HepG2 (cell line): Measurements from ENCODE around the gene MED1. TPM values are rescaled to one million over a fixed set of nuclear protein-coding genes. Genes with fewer than 3 reads are reported as not detected.

Source experiments
- ATAC-seq: fragments of 200-7000 bp; cut with Tn5 transposase; 3 replicates; pipeline ENCODE4 v1.9.1; 2020; ENCODE audit warnings: mild to moderate bottlenecking, moderate library complexity
- BruUV-seq: library from RNA; stranded (reverse); fragments of 400-500 nt; replicated peaks from 2 replicates; lab custom pipeline; 2021; lab: Mats Ljungman, UMichigan
- CTCF ChIA-PET: fragments of 300-600 bp; formaldehyde crosslinking; extraction: SDS; loops from one replicate; lab custom pipeline; 2021; ENCODE audit warnings: low total read pairs, inconsistent platforms, low intra/inter-chr PET ratio; lab: Yijun Ruan, JAX
- POLR2A ChIA-PET: fragments of 350-600 bp; sonication (Branson Sonifier 250); formaldehyde crosslinking; loops from one replicate; lab custom pipeline; 2020; ENCODE audit warnings: antibody characterized with exemption, inconsistent platforms; lab: Yijun Ruan, JAX
- DNase-seq: peaks from one replicate; pipeline ENCODE4 v3.0.0-alpha.2; 2015; ENCODE audit warnings: low spot score
- FAIRE-seq: peaks from 3 replicates; lab custom pipeline; 2011; peaks lifted over from hg19 to GRCh38; lab: Jason Lieb, UNC
- H2AFZ ChIP-seq: one replicate; pipeline ENCODE4 v1.6.1; 2011; ENCODE audit warnings: low read length, inconsistent platforms
- H3K27ac ChIP-seq: fragments of 300-600 bp; 3 replicates; pipeline ENCODE4 v1.8.0; 2011; ENCODE audit warnings: mixed run types, mild to moderate bottlenecking, mixed read lengths, low read length, inconsistent platforms; ENCODE audit not compliant: insufficient read depth; ENCODE audit errors: extremely low read length
- H3K27me3 ChIP-seq, 2 experiments: fragments of 200-600 bp in 1 of 2; 2 replicates in 1 of 2; 3 replicates in 1 of 2; pipeline versions ENCODE4 v1.6.0 to v1.8.0; 2011; ENCODE audit warnings: low read length in 2 of 2, mild to moderate bottlenecking in 2 of 2, moderate library complexity in 2 of 2, inconsistent platforms in 1 of 2; ENCODE audit not compliant: insufficient read depth in 2 of 2, control insufficient read depth in 1 of 2
- H3K36me3 ChIP-seq, 2 experiments: fragments of 200-600 bp in 1 of 2; replicated peaks in 1 of 2; 2 replicates in 1 of 2; 3 replicates in 1 of 2; pipeline versions ENCODE4 v1.5.1 to v1.8.0; 2011; ENCODE audit warnings: low read length in 2 of 2, inconsistent platforms in 1 of 2; ENCODE audit not compliant: insufficient read depth in 2 of 2, control insufficient read depth in 1 of 2
- H3K4me1 ChIP-seq: 2 replicates; pipeline ENCODE4 v1.5.1; 2012; ENCODE audit warnings: low read length, inconsistent platforms; ENCODE audit not compliant: insufficient read depth
- H3K4me2 ChIP-seq: 2 replicates; pipeline ENCODE4 v1.6.0; 2011; ENCODE audit warnings: low read depth, low read length, inconsistent platforms
- H3K4me3 ChIP-seq, 3 experiments: fragments of 200-600 bp in 1 of 3; sonication (generic), shearing (Covaris generic) in 1 of 3; replicated peaks in 1 of 3; 2 replicates each; pipeline ENCODE4 v1.5.1; 2011 to 2016; ENCODE audit warnings: low read length in 3 of 3, inconsistent platforms in 2 of 3, low read depth in 2 of 3, mild to moderate bottlenecking in 2 of 3, control low read depth in 1 of 3, mixed read lengths in 1 of 3; ENCODE audit not compliant: insufficient read depth in 1 of 3
- H3K79me2 ChIP-seq: one replicate; pipeline ENCODE4 v1.6.1; 2011; ENCODE audit warnings: low read length, inconsistent platforms; ENCODE audit not compliant: insufficient read depth
- H3K9ac ChIP-seq: 2 replicates; pipeline ENCODE4 v1.6.0; 2011; ENCODE audit warnings: mild to moderate bottlenecking, low read depth, low read length, inconsistent platforms; ENCODE audit not compliant: insufficient read depth
- H3K9me3 ChIP-seq: 2 replicates; pipeline ENCODE4 v1.5.1; 2012; ENCODE audit warnings: mild to moderate bottlenecking, low read length
- H4K20me1 ChIP-seq: 2 replicates; pipeline ENCODE4 v1.6.0; 2011; ENCODE audit warnings: inconsistent platforms, mild to moderate bottlenecking, low read length, moderate library complexity; ENCODE audit not compliant: insufficient read depth
- AKNA ChIP-seq: sonication (generic); formaldehyde crosslinking; IDR thresholded peaks from 2 replicates; pipeline ENCODE4 v1.4.0; 2020; ENCODE audit warnings: missing genetic modification reagents, borderline replicate concordance
- CBX1 ChIP-seq: IDR thresholded peaks from one replicate; pipeline ENCODE4 v1.6.1; 2016; ENCODE audit warnings: antibody characterized with exemption, low read depth
- CC2D1A ChIP-seq: sonication (generic); formaldehyde crosslinking; IDR thresholded peaks from 2 replicates; pipeline ENCODE4 v1.8.1; 2023; ENCODE audit warnings: mild to moderate bottlenecking, missing genetic modification reagents
- HES4 ChIP-seq: sonication (generic); formaldehyde crosslinking; IDR thresholded peaks from 2 replicates; pipeline ENCODE4 v1.9.0; 2021; ENCODE audit warnings: mild to moderate bottlenecking, missing genetic modification reagents, borderline replicate concordance
- HNF4A ChIP-seq: sonication (generic); formaldehyde crosslinking; IDR thresholded peaks from 2 replicates; pipeline ENCODE4 v1.4.0; 2020; ENCODE audit warnings: missing genetic modification reagents
- HNRNPH1 ChIP-seq: fragments of 200-400 bp; formaldehyde crosslinking; optimal IDR thresholded peaks from 2 replicates; pipeline ENCODE3; 2017; ENCODE audit warnings: mild to moderate bottlenecking, low read depth, low read length
- IKZF4 ChIP-seq: sonication (generic); formaldehyde crosslinking; IDR thresholded peaks from 2 replicates; pipeline ENCODE4 v1.5.1; 2020; ENCODE audit warnings: borderline replicate concordance, mild to moderate bottlenecking, low read depth, missing genetic modification reagents; ENCODE audit errors: not compliant biosample characterization
- KLF6 ChIP-seq: IDR thresholded peaks from 2 replicates; pipeline ENCODE4 v1.8.0; 2016; ENCODE audit warnings: missing biosample characterization, missing genetic modification reagents
- MAX ChIP-seq: IDR thresholded peaks from 2 replicates; pipeline ENCODE4 v1.6.1; 2012; ENCODE audit warnings: inconsistent platforms
- NCOA1 ChIP-seq: sonication (generic); formaldehyde crosslinking; IDR thresholded peaks from 2 replicates; pipeline ENCODE4 v1.9.0; 2021; ENCODE audit warnings: missing genetic modification reagents
- PBX2 ChIP-seq: IDR thresholded peaks from 2 replicates; pipeline ENCODE4 v1.6.1; 2016; ENCODE audit warnings: control low read depth
- PHF8 ChIP-seq: sonication (generic); formaldehyde crosslinking; IDR thresholded peaks from 2 replicates; pipeline ENCODE4 v1.5.0; 2020; ENCODE audit warnings: missing genetic modification reagents
- TAF1 ChIP-seq: sonication (generic); formaldehyde crosslinking; IDR thresholded peaks from 2 replicates; pipeline ENCODE4 v1.4.0; 2020; ENCODE audit warnings: missing genetic modification reagents
- YEATS2 ChIP-seq: sonication (generic); formaldehyde crosslinking; IDR thresholded peaks from 2 replicates; pipeline ENCODE4 v1.4.0; 2020; ENCODE audit warnings: missing genetic modification reagents, borderline replicate concordance
- ZNF484 ChIP-seq: sonication (generic); formaldehyde crosslinking; IDR thresholded peaks from 2 replicates; pipeline ENCODE4 v1.5.1; 2020; ENCODE audit warnings: mild to moderate bottlenecking, low read depth, missing genetic modification reagents, borderline replicate concordance
- WGBS: methylation state at CpG from one replicate; pipeline ENCODE4 v1.1.6; 2017; ENCODE audit warnings: low lambda C conversion rate; 5-methylcytosine and 5-hydroxymethylcytosine counted together
- in situ Hi-C: cut with HindIII; loops from 2 replicates; pipeline ENCODE4 v1.10.0; 2017; ENCODE audit warnings: low pct_unique_long_range_greater_than_20kb; ENCODE audit not compliant: extremely low pct_ligation_motif_present
- intact Hi-C: fragments of 100-400 bp; cut with micrococcal nuclease; formaldehyde crosslinking; loops from one replicate; pipeline ENCODE4 v1.10.0; 2022; ENCODE audit not compliant: unreplicated experiment
- polyA plus RNA-seq, 8 experiments: library from polyadenylated mRNA; depleted of rRNA in 3 of 8; stranded (reverse) in 7 of 8; unstranded in 1 of 8; fragments of >200 nt; fragmentation: Illumina TruSeq in 4 of 8; extraction: Trizol in 4 of 8; gene quantifications; 2 replicates each; pipeline versions ENCODE4 v1.2.1 to v1.2.3, GENCODE V29; 2011 to 2016; ENCODE audit warnings: low read depth in 4 of 8, missing spikeins in 1 of 8, mixed read lengths in 1 of 8; ENCODE audit not compliant: insufficient read depth in 1 of 8
- total RNA-seq, 5 experiments: library from RNA; depleted of rRNA; stranded (reverse); fragments of >200 nt; fragmentation: Illumina TruSeq; extraction: Trizol; gene quantifications; 2 replicates each; pipeline ENCODE4 v1.2.3, GENCODE V29; 2016; ENCODE audit warnings: low read depth in 1 of 5

MED1 gene
- total and polyA plus RNA-seq, 2 of the 13 experiments (the other 11 are each of a cell fraction or from before 2014, with no cell fraction given), result 37.5 to 40.1 TPM

- in situ Hi-C loops, result no loop called here
- CTCF ChIA-PET, result no interaction called here
Measured at GRCh38 chr17:39357986-39358385, 93.1 kb downstream of the MED1 start.

GRCh38 chr17:39357488-39357887 lies 93.6 kb downstream of the MED1 start:
- no TSS peak for BruUV-seq
- WGBS, result 84% methylated on average over 8 of the region's 8 CpGs
- DNase-seq, result no peak
- ATAC-seq, result no peak
- Histone ChIP-seq H3K36me3 (no peaks in the 10 kb centered on the region), H3K9ac (no peak overlapping the region), H3K27me3 (no peaks in the 10 kb centered on the region), H3K79me2 (peaks cover 3% of the 10 kb centered on the region), H3K4me2 (no peak overlapping the region), H3K4me3 (no peak overlapping the region), H2AFZ (no peak overlapping the region), H4K20me1 (peaks cover 17% of the 10 kb centered on the region), H3K27ac (peak overlapping the region; percentile 2), H3K4me1 (peaks cover 20% of the 10 kb centered on the region), H3K9me3 (no peaks in the 10 kb centered on the region)
- intact Hi-C loops, result no loop called here
- CTCF ChIA-PET, result no interaction called here
- in situ Hi-C loops, result no loop called here
- POLR2A ChIA-PET, result no interaction called here
- FAIRE-seq, result peak; percentile 52
- TF ChIP-seq AKNA (CRISPR knock-in tag) (no peak), CBX1 (no peak), KLF6 (CRISPR knock-in tag) (no peak), MAX (no peak), CC2D1A (CRISPR knock-in tag) (no peak), PHF8 (CRISPR knock-in tag) (no peak), HNF4A (CRISPR knock-in tag) (no peak), TAF1 (CRISPR knock-in tag) (no peak), YEATS2 (CRISPR knock-in tag) (no peak), NCOA1 (CRISPR knock-in tag) (no peak), HES4 (no peak), PBX2 (no peak)

More at GRCh38 chr17:39357986-39358385, 93.1 kb downstream of the MED1 start:
- Histone ChIP-seq H3K36me3 (no peaks in the 10 kb centered on the region), H3K4me3 (no peak overlapping the region), H3K9me3 (no peaks in the 10 kb centered on the region), H3K27me3 (no peaks in the 10 kb centered on the region), H4K20me1 (peaks cover 17% of the 10 kb centered on the region; the same call in 1 of the 2 replicates), H3K27ac (peak overlapping the region; percentile 2), H3K4me2 (no peak overlapping the region), H2AFZ (no peak overlapping the region), H3K79me2 (peaks cover 3% of the 10 kb centered on the region), H3K4me1 (peaks cover 20% of the 10 kb centered on the region), H3K9ac (no peak overlapping the region)
- intact Hi-C loops, result no loop called here
- peak; percentile 43 for FAIRE-seq
- TF ChIP-seq IKZF4 (CRISPR knock-in tag) (no peak), ZNF484 (CRISPR knock-in tag) (no peak), HNRNPH1 (no peak), CBX1 (no peak), HNF4A (CRISPR knock-in tag) (peak; percentile 43)
- DNase-seq, result peak; percentile 17
- POLR2A ChIA-PET, result no interaction called here
- WGBS, result 39% methylated on average over 3 of the region's 3 CpGs
- no TSS peak for BruUV-seq
- peak; percentile 67 for ATAC-seq
